Daoy (cell line): Measurements from ENCODE around the gene NRG3. TPM values are rescaled to one million over a fixed set of nuclear protein-coding genes. Genes with fewer than 3 reads are reported as not detected.
"Not testable (repeated sequence)": the region's sequence is repeated elsewhere in the genome, so short reads cannot be mapped to it uniquely, and the experiment has no call there.

Source experiments
- DNase-seq: peaks from one replicate; pipeline ENCODE4 v3.0.0-alpha.2; 2015; ENCODE audit warnings: low read depth
- total RNA-seq: library from RNA; depleted of rRNA; stranded (reverse); fragments of >200 nt; shearing (Covaris generic); gene quantifications from 2 replicates; pipeline ENCODE4 v1.2.3, GENCODE V29; 2014

NRG3 gene
- total RNA-seq, 1 experiment from 2014 or later, result not detected

DNA sequence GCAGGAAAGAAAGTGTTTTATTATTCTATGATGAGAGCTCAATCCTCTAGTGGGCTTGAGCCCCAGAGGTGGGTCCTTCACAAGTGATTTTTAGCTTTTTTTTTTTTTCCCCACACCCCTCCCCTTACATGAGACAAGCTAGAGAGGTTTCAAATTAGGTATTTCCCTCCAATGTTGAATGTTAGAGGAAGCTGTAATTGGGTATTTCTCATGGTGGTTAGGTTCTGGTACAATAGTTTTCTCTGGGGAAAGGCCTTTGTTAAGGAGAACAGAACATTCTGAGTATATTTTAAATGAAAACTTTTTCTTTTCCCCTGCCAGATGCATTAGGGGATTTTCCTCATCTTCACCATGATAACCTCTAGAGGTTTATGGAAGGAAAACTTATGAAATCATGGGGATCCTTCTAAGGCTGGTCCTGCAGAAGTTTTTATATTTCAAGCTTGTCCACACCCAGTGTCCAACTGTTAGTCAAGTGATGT is 1039.7 kb downstream of the NRG3 start:
- DNase-seq, result no peak

DNA sequence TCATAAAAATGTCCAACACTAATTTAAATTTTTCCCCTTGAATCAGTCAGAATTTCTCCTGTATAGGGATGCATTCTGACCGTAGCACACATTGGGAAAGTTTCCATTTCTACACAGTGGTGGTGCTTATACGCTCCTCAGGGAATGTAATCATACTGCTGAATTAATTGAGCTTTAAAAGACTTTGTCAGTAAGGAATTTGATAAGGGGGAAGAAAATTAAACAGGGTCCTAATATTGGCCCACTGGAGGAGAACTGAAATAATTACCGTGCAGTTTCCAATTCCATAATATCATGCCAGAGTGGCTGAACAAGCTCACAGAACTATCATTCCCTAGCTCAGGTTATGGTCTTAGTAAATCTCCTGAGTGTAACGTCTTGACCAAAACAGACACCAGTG is 1041.9 kb downstream of the NRG3 start:
- DNase-seq, result no peak

DNA sequence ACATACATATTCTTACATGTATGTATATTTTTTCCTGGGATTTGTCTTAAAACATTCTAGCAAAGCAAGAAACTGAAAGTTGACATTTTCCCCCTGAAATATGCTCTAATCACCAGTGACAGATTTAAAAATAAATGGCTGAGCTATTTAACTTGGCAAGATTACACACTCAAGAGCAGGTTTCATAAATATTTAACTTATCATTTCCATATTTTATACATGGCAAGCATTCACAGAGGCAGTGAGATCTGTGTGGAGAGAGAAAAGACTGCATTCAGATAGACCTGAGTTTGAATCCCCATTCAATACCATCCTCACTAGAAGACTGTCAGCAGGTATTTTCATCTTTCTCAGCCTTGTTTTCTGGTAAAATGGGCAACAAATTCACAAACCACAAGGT is 1043.0 kb downstream of the NRG3 start:
- no peak for DNase-seq

DNA sequence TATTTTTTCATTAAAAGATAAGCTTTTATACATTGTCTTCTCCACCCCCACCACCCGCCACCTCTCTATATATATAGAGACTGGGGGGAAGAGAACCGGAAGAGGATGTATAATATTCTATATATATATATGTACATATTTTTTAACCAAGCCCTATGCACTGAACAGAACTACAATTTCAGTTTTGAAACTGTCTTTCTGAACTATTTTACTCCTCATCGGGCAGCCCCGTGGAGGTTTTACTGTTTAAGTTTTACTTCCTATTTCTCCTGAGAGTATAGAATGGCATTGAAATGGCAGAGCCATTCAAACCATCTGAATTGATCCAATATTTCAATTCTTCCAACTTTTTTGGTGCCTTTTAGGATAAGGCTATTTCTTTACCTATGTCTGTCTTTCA is 1047.1 kb downstream of the NRG3 start:
- DNase-seq, result no peak

DNA sequence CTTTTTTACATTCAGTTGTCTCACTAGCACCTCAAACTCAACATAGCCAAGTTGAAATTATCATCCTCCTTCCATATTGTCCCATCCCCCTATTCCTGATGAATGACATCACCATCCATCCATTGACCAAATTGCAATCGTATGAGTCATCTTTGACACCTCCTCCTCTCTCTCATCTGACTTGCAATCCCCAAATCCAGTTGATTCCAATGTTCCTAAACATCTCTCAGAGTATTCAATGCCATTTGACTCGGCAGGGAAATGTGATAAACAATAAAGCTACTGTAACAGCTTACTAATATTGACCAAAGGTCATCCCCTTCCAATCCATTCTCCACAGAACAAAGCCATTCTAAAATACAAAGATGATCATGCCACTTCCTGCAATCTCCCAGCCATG is 1047.8 kb downstream of the NRG3 start:
- DNase-seq, result no peak

DNA sequence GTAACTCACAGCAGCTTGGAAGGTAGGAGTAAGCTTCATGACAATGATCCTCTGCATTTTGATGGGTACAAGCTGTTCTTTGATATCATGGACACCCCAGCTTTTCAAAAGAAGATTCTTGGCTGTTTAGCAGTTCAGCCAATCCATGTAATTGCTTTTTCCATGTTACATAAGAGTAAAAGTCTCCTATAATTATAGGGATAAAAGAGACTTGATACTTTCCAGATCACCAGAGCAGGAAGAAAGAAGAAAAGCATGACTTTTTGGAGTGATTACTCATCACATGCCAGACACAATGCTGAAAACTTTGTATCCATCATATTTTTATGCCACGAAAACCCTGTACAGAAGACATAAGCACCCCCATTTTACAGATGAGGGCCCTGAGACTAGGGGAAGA is 1049.7 kb downstream of the NRG3 start:
- no peak for DNase-seq

DNA sequence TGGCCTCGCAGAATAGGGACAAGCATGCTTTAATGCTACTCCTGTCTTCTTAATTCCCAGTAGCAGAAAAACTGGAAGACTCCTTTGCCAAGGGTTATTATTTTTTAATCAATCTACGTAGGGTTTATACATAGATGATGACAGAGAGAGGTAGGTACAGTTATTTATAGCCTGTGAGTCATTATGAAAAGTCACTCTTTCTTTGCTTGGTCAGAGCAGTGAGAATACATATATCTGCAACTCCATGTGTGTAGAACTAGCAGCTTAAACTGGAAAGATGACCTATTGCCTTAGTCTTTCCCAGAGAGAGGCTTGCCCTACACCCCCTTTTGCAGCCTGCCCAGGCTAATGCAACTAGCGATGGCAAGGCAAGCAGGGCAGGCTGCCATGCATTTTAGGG is 1050.6 kb downstream of the NRG3 start:
- DNase-seq, result no peak

DNA sequence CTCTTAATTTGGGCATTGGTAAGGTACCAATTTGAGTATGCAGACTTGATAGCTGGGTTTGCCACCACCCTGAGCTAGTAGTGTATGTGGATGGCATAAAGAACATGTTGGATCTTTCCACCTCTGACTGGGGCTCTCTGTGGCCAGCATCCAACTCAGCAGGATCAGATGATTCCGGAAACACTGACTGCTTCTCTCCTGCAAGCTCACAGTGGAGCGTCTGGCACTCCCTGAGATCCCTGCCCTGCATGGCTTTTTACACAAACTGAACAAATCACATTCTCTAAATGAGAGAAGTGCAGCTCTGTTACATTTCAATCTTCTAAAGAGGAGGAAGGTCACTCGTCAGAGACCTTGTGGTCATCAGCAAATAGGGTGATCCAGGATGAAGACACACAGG is 1057.5 kb downstream of the NRG3 start:
- DNase-seq, result no peak

DNA sequence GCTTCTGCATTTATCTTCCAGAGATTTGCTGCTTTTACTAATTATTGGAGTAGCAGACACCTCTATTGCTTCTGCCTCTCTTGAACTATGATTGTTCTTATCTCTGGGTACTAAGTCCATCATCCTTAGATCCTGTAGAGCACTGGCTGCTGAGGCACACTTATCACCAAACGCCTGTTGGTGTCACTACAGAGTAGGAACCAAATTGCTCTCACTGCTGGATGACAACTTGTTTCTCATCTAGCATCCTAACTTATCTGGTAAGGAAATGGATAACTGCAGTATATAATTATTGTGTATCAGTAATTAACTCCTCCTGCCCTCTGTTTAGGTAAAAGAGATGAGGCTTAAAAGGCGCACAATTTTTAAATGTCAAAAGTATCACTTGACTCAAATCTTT is 1059.4 kb downstream of the NRG3 start:
- no peak for DNase-seq

DNA sequence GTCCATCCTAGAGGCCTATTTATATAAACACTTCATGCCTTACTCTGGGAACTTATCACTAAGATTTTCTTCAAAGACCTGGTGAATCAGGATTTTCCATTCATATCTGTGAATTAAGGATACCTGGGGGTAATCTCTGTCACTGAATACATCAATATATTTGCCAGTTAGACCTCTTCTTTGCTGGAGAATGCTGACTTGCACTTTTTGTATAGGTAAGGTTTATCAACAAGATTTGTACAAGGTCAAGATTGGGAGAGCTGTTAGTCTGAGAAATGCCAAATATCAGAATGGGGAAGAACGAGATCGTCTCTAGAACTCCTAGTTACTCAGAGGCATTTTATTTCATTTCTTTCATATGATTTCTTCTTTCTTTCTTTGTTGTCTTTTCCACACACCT is 1060.0 kb downstream of the NRG3 start:
- no peak for DNase-seq

DNA sequence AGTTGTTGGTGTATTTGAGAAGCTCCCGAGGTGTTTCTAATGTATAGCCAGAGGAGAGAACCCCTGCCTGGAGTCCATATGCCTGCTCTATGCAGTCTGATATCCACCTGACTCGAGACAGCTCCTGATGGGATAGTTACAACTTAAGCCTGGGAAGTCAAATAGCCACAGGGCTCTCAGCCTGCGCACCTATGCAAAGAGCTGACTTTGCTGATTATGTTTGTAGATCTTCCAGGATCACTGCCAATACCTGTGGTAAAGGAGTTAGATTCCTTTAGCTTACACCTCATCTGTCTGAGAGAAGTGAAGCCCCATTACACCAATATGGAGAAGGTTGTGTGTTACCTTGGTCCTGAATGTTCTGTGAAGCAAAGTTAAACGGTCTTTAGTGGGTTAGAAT is 1063.3 kb downstream of the NRG3 start:
- no peak for DNase-seq

DNA sequence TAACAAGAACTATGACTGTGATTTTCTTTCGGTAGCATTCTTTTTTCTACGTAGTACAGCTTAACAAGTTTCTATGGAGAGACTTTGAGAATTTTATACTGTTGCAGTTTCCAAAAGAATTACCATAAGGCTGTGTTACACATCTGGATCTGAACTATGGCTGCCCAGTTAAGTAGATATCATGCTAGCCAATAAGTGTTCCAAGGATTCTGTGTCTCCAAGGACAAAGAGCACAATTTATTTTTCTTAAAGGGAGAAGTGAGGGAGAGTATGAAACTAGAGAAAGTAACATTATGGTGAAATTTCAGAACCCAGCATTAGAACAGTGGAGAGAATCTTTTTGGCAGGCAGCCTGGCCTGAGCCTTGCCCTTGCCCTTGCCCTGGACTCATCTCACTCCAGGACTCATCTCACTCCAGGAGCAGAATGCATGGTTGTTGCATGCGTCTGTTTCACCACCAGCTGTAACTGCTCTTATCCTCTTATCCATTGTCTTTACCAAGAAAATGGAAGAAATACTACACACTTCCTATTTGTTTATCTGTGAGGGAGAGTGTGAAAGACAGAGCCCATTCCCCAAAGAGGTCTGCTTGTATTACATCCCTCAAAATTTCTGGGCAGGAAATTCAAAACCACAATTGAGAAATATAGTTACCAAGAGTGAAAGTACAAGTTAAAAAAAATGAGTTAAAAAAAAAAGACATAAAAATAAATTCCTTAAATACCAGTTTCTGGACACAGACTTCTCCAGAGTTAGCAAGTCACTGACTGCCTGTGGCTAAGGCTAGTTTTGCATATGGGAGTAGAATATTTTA is 1067.5 kb downstream of the NRG3 start:
- no peak for DNase-seq

DNA sequence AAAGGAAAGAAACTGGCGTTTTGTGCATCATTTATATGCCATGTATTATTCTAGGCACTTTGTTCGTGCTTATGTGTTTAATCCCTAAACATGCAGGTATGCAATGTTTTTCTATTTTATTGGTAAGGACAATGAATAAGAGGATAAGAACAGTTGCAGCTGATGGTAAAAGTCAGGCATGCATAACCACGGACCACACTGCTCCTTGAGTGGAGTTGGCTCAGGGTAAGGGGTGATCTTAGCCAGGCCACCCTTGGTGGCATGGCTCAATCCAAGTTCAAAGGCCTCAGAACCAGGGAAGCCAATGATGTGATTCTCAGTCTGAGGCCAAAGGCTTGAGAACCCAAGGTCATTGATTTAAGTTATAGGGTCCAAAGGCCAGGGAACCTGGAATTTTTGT is 1068.1 kb downstream of the NRG3 start:
- DNase-seq, result no peak

DNA sequence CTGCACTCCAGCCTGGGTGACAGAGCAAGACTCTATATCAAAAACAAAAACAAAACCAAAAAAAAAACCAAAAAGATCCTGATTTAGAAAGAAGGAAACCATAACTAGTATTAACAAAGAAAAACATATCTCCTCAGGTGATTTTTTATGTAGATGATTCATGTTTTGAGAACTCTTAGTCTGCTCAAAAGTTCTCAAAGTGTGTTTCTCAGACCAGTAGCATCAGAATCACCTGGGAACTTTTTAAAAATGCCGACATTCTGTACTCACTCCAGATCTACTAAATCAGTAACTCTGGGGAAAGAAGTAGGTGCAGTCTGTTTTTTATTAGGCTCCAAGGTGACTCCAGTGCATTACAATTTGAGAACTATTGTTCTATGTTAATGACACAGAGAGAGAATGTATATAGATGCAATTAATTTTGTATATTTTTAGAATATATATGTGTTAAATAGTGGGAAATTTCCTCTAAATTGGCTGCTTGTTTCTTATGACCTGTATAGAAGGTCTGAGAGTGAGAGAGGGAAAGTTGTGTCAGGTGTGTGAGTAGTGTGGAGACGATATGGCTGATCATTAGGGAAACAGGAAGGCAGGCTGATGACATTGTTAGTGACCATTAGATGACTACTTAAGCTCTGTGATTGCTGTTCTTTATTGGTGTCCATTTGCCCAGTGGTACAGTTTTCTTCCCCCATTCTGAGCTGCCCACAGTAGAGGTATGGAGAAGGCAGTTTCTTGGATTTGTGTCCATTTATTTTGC is 1075.0 kb downstream of the NRG3 start:
- no peak for DNase-seq

DNA sequence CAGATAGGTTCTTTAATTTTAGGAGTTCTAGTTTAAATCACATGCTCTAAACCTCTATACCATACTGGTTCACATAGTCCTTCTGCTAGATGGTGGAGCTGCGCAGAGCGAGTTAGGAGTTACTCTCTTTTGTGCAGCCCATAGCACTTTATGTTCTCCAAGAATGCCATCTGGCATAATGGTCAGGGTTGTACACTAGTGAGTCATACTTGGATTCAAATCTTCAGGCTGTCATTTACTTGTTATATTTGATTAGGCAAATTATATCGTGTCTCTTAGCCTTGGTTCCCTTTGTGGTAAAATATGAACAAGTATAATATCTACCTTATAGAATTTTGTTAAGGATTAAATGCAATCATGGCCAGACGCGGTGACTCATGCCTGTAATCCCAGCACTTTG is 1078.3 kb downstream of the NRG3 start:
- no peak for DNase-seq

DNA sequence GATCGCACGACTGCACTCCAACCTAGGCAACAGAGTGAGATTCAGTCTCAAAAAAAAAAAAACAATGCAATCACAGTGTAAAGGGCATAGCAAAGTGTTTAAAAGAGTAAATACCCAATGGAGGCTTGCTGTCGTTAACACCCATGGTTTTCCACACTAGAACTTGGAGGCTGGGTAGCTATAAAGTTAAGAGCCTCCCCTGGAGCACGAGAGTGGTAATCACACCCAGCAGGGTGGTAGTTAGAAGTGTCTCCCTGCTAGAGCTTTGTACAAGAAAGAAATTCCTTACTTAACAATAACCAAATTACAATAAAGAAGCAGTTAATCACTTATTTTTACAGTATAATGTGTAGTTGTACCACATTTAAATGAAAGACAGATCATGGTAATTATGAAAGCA is 1078.9 kb downstream of the NRG3 start:
- DNase-seq, result no peak

DNA sequence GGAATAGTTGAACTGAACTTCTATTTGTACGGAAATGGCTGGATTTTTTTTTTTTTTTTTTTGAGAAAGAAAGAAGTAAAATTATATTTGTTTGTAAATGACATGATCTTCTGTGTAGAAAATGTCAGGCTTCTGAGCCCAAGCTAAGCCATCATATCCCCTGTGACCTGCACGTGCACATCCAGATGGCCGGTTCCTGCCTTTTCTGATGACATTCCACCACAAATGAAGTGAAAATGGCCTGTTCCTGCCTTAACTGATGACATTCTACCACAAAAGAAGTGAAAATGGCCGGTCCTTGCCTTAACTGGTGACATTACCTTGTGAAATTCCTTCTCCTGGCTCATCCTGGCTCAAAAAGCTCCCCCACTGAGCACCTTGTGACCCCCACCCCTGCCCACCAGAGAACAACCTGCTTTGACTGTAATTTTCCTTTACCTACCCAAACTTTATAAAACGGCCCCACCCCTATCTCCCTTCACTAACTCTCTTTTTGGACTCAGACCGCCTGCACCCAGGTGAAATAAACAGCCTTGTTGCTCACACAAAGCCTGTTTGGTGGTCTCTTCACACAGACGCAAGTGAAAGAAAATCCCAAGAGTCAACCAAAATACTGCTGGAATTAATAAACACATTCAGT is 1085.5 kb downstream of the NRG3 start:
- DNase-seq, result not testable (repeated sequence)

DNA sequence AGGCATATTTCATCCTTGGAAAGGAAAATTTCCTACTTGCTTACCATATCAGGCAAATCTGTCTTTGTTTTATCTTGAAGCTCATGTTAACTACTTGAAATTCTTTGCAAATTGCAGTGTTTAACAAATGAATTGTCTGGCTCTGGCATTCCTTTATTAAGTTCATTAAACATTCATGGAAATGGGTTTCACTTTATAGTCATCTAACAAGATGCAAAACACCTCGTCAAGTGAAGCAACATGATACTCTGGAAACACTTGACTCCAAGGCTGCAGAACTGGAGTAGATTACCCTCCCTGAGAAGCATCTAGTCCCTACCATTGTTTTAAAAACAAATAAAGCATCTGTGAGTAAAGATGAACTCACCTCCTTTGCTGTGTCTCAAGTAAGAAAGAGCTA is 1086.9 kb downstream of the NRG3 start:
- no peak for DNase-seq

DNA sequence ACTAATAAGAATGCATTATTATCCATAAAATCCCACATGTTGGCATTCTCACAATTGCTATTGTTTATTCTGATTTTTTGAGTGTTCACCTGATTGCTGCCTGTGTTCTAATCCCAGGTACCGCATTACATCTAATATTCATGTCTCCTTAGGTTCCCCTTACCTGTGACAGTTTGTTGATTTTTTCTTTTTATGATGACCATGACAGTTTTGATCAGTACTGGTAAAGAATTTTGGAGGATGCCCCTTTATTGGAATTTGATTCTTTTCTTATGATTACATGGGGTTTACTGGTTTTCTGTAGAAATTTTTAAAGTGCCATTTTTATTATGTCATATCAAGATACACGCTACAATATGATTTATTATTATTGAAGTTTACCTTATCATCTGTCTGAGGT is 1091.1 kb downstream of the NRG3 start:
- DNase-seq, result no peak

DNA sequence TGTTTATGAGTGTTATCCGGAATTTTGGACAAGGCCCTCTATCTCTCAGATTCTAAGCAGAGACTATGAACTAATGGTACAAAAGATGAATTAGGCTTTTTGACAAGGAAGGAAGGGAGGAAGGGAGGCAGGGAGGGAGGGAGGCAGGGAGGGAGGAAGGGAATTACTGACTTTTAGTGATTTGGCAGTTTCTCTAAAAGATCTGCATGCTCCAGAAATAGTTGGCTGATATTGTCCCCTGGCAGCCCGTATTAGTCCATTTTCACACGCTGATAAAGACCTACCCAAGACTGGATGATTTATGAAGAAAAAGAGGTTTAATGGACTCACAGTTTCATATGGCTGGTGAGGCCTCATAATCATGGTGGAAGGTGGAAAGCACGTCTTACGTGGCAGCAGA is 1093.5 kb downstream of the NRG3 start:
- DNase-seq, result no peak

DNA sequence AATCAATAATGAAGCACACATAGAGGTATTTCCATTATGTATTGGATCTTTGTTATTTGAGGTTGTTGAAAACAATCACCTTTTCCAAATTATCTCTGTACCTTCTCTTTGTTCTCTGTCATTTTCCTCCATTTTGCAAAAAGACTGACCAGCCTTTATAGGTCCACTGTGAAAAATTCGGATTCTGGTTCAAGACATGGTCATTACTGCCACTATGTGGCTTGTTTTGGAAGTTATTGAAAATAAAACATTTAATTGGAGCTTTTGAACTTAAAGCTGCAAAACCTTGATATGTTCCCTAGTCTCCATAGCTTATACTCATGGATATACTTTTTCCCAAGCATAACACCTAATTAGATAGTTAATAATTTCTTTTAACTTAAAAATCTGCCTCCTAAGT is 1094.4 kb downstream of the NRG3 start:
- DNase-seq, result no peak

DNA sequence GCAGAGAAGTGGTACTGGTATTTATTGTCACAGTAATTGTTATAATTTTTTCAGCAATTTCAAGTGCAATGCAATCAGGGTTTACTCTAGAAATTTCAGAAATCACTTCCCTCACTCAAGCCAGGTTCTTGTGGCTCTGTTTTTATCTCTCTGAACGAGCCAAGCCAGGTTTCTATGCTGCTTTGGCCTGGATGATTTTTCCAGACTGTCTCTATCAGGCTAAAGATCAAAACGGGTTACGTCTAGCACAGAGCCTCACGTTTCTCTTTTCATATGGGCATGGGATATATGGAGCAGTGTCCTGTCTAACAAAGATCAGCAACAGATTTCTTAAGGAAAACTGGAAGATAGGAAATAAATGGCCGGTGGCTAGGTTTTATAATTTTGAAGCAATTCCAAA is 1105.3 kb downstream of the NRG3 start:
- no peak for DNase-seq
